GF-D8 (cell line): ENCODE measurements around the gene BPIFB3.
"Not testable (repeated sequence)": the region's sequence is repeated elsewhere in the genome, so short reads cannot be mapped to it uniquely, and the experiment has no call there.

ENCODE experiments used
- DNase-seq: peaks from one replicate; lab custom pipeline; 2025; lab: John Stamatoyannopoulos, UW

BPIFB3 gene

DNA sequence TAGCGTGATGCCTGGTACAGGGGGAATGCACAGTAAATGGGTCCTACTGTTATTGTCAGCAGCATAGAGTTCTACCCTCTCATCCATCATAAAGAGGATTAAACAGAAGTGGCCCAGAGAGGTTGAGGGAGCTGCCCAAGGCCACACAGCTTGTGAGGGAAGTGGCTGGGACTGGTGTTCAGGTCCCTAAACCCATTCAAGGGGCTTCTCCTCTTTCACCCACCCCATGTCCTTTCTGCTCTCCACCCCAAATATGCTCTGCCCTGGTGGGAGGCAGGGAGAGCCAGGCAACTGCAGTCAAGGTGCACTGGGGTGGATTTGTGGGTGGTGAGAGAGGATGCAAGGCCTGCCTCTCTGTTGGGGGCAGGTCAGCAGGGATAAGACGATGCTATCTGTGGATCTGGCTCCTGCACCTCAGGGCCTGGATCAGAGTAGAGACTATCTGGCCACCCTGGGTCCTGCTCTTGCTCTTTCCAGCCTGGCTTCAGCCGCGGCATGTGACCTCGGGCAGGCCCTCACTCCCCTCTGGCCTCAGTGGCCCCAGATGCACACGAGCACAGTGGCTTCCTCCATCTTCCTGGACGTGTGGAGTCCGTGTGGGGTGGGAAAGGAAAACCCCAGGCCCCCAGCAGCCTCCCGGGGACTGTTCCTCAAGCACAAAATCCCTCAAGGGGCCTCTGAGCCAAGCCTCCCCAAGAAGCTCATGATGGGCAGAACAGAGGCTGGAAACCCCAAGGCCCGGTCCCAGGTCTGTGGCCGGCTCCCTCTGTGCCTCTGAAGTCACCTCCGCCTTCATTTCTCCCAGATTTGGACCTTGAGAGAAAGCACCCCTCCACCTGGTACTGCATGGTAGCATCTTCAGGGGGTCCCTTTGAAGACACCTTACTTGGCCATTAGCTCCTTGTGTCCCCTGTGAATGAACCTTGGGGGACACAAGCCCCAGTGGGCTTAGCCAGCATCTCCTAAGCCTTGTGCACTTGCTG, 25.6 kb upstream of the BPIFB3 start:
- no peak for DNase-seq

DNA sequence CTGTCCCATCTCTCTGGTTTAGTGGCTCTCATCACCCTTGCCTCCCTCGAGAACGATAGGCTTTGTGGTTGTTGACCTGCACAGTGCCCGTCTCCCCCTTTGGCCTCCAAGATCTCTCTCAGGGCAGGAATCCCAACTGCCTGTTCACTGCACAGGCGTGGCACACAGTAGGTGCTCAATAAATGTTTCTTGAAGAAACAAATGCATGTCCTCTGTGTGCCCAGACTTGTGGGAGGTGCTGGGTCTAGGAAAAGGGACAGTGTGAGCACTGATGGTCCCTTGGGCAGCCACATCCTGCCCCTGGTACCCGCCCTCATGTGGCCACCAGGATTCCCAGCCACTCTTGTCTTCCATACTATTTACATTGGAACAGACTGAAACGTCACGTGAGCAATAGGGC, 24.8 kb upstream of the BPIFB3 start:
- no peak for DNase-seq

DNA sequence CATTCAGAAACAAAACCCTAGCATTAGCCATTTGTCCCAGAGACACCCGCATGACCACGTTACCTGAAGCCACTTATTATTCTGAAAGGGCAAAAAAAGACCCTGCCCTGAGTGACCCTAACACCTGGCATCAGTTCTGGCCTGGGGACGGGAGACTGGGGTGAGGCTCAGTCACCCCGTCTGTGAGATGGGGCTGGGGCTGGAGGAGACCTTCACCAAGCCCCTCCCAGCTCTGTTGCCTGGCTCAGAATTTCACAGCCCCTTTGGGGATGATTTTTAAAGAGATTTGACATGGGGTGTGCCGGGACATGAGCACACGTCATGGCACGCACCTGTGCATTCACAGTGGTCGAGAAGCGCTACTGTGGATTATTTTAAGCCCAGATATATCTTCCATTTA, 23.6 kb upstream of the BPIFB3 start:
- DNase-seq, result no peak

DNA sequence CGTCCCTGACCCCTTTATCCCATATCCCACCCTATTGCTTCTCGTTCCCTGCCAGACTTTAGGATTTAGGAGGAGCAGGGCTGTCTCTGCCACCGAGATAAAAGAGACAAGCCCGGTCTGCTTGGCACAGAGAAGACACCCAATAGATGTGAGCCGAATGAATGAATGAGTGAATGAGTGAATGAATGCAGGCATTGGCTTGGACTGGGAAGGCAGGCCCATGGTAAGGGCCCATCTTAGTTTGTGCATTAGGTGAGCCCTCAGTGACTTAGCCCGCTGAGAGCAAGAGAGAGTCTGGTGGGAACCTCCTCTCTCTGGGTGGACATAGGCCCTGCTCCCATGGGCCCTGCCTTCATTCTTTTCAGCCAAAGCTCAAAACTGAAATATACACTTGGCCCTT, 23.1 kb upstream of the BPIFB3 start:
- no peak for DNase-seq

DNA sequence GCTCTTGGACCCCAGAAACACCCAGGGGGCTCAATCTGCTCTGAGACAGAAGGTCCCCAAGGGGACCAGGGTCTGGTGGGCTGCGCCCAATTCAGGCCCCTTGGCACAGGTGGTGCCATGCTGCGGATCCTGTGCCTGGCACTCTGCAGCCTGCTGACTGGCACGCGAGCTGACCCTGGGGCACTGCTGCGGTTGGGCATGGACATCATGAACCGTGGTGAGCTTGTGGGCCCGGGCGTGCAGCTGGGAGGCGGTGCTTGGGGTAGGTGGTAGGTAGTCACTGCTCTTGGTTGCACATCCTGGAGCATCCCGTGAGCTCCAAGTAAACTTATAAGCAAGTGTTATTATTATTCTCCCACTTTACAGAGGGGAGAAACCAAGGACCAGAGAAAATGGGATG, 22.2 kb upstream of the BPIFB3 start, which contains the start of gene BPIFB6:
Gene BPIFB6 (plus strand): TSS at position 118 of the 400 bp plus-strand sequence. CDS start 0 bp downstream, at position 118.
- no peak for DNase-seq

DNA sequence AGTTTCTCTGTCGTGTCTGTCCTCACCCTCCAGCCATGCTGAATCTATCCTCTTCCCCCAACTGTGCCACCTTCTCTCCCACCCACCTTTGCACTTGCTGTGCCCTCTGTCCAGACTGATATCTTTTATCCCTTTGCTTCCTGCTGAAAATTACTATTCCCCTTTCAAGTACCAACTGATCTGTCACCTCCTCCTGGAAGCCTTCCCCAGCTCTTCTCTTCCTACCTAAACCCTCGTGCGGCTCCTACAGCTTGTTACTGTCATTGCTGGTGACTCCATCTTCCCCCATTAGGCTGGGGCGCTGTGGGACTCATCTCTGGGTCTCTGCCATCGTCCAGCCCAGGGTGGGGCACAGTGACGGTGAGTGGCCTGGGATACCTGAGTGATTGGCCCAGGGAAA, 21.1 kb upstream of the BPIFB3 start:
- DNase-seq, result no peak

DNA sequence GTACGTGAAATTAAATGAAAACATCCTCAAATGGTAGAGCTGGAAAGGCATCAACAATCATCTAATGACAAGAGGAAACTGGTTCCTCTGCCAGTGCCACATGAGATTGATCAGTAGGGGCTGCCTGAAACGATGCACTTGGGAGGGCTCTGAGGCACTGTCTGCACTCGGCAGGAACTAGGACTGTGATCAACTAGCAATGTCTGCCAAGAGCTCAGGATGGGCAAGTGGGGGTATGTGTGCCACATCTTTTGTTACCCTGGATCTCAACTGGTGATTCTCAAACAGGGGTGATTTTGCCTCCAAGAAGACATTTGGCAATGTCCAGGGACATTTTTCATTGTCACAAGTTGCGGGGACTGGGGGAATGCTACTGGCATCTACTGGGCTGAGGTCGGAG, 20.3 kb upstream of the BPIFB3 start:
- no peak for DNase-seq

DNA sequence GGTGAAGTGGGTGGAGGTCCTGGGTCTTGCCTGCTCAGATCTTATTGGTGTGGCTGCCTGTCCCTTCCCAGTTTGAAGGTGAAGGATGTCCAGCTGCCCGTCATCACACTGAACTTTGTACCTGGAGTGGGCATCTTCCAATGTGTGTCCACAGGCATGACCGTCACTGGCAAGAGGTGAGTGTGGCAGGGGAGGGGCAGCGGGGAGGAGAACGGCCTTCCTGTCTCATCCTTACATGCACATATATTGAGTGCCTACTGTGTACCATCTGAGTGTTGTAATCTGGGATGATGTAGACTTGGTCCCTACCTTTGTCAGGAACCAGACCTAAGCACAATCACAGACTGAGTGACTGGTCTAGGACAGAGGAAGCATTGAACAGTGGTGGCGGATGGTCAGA, 19.6 kb upstream of the BPIFB3 start:
- DNase-seq, result no peak

DNA sequence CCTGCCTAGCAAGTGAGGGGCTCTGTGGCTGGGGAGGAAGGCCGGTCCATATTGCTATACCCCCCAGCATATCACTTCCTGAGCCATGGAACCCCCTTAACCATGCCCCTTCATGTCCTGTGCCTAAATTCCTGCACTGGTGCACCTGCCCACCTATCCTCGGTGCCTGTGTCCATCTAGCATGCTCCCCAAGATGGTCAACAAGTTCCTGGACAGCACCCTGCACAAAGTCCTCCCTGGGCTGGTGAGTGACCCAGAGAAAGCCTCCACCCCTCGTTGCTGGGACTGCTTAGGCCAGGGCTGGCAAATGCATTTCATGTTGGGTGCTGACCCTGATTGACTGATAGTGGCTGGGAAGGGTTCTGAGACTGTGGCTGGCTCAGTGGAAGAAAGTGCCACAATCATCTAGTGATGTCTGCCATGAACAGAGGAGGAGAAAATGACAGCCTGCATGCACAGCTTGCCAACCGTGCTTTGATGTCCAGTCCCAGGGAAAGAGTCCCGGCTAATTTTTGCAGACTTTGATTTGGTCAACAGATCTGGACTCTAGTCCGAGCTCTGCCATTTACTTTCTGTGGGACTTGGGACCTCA, 18.7 kb upstream of the BPIFB3 start:
- DNase-seq, result no peak

DNA sequence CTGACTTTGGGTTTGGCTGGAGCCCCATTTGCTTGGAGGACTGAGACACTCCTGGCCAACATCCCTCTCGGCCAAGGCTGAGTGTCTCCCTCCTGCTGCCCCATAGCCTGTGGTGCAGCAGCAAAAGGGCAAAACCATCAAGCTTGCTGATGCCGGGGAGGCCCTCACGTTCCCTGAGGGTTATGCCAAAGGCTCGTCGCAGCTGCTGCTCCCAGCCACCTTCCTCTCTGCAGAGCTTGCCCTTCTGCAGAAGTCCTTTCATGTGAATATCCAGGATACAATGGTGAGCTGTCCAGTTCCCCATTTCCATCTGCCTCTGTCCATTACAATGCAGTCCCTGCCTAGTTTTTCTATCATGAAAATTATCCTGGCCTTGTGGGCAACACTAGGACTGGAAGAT, 16.2 kb upstream of the BPIFB3 start:
- no peak for DNase-seq

DNA sequence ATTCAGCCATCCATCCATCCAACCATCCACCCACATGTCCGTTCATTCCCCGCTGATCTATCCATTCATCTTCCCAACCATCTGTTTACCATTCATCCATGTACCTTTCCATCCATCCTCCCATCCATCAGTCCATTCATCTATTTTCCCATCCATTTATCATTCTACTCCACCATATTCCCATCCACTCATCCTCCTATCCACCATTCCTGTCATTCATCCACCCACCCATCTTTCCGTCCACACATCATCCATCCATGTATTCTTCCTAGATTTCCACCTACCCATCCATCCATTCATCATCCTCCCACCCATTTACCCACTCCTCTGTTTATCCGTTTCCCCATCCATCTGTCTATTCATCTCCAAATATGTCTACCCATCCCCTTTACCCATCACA, 15.5 kb upstream of the BPIFB3 start:
- DNase-seq, result no peak

DNA sequence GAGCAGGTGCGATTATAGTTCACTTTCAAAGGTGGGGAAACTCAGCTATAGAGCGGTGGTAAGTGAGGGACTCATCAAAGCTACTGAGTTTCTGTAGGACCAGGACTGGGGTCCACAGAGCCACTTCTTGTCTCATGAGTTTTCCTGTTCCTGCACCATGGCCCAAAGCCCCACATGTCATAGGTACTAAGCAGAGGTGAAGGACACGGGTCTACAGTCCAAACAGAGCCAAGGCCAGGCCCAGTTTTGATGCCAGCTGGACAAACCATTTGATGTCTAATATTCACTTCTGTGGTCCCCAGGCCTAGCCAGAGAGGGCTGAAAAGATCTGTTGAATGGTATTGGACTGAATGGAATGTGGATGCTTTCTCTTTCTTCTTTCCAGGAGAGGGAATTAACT, 11.3 kb upstream of the BPIFB3 start:
- no peak for DNase-seq

DNA sequence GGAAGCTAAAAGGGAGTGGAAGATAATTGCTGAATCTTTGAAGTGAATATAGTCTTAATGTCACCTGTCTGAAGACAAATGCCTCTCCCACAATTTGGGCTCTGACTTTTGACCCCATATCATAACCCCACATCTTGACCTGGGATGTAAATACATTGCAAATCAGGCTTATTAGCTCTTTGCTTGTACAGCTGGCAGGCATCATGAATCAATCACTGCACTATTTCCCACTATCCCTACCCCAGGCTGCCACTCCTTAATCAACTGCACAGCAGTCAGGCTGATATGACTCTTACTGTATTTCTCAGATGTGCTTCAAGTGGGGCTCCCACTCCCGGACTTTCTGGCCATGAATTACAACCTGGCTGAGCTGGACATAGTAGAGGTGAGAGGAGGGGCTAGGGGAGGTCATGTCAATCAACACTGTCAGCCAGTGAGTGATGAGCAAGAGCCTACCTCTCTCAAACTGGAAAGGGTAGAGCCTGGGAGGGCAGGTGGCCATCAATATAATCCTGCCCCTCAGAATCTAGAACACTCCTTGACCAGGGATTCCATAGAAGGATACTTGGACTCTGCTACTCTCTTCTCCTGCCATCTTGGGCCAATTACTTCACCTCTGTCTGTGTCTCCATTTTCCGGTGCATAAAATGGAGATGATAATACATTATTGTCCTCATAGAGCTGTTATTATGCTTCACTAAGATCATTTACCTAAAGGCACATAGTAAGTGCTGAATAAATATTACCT, 10.5 kb upstream of the BPIFB3 start:
- DNase-seq, result no peak

DNA sequence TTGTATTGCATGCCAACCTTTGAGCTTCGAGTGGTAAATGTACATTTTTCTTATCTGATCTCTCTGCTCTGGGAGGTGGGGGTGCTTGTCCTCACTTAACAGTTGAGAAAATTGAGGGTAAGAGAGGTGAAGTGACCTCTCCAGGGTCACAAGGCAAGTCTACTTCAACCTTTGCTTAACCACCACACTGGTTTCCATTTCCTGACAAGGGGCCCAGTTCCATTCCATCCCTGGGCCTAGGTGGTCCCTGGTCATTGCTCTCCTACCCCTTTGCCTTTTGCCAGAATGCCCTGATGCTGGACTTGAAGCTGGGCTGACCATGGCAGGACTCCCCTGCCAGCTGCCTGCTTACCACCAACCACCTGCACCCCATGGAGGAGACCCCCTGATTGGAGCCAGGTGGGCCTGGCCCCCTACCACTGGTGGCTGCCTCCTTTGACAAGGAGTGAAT, 9.9 kb upstream of the BPIFB3 start:
- DNase-seq, result no peak

DNA sequence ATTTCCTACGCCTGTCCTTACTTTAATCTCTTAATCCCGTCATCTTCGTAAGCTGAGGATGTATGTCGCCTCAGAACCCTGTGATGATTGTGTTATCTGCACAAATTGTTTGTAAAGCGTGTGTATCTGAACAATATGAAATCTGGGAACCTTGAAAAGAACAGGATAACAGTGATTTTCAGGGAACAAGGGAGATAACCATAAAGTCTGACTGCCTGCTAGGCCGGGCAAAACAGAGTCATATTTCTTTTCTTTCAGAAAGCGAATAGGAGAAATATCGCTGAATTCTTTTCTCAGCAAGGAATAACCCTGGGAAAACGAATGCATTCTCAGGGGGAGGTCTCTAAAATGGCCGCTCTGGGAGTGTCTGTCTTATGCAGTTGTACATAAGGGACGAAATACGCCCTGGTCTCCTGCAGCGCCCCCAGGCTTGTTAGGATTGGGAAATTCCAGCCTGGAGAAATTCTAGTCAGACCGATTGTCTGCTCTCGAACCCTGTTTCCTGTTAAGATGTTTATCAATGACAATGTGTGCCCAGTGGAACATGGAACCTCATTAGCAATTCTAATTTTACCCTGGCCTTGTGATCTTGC, 8.5 kb upstream of the BPIFB3 start:
- DNase-seq, result not testable (repeated sequence)

DNA sequence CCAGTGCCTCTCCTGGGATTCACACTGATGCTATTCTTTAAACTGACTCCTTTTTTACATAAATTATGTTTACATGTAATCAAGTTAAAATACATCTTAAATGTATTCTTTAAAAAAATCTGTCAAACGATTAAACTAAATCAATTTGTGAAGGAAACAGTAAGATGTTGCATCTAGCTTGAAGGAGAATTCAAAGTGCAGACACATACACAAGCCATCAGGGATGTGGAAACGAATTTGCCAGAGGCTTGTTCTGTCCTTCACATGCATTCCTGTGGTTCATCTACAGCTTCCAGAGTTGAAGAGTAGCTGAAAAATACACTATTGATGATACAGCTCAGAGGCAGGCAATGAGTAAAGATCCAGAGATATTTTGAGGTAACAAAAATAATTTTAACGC, 7.3 kb upstream of the BPIFB3 start:
- DNase-seq, result no peak

DNA sequence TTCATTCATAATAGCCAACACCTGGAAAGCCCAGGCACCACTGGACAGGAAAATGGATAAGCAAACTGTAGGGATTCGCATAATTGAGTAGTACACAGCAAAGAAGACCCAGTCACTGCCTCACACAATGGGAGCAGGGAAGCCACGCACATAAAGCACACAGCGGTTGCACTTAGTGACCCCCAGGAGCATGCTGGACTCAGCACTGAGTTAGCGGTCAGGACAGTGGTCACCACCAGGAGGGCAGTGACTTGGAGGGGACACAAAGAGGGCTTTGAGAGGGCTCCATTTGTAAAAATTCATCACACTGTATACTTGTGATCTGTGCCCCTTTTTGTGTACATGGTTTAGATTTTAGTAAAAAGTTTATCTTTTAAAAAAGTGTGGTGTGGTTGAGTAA, 2.4 kb upstream of the BPIFB3 start:
- no peak for DNase-seq

DNA sequence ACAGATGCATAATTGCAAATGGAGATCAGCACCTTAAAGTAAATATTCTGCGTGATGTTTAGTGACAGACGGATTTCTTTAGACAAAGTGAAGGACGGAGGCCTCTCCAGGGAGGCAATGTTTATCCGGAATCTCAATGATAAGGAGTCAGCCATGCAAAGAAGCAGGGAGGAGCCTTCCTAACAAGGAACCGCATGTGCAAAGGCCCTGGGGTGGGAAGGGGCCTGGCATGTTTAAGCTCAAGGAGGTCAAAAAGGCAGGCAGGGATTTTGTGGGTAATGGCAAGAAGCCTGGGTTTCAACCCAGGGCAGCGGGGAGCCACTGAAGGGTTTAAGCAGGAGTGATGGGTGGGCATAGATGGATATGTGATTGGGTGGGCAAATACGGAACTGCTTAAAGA, 678 bp downstream of the BPIFB3 start:
- no peak for DNase-seq

DNA sequence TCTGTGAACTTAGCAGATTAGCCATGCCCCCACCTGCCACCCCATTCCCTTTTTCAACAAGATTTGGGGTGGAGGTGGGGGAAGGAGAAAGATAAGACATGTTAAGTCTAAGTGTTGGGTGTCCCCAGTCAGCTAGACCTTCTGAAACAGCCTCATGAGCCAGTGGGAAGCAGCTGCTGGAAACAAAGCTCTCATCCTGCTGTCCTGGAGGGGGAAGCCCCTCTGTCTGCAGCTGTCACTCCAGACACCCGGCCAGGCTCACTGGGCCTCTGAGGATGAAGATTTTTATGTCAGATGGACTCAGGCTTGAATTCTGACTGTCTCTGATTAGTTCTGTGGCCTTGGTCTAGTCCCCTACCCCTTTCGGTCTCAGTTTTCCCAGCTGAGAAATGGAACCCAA, 1.1 kb downstream of the BPIFB3 start:
- no peak for DNase-seq

DNA sequence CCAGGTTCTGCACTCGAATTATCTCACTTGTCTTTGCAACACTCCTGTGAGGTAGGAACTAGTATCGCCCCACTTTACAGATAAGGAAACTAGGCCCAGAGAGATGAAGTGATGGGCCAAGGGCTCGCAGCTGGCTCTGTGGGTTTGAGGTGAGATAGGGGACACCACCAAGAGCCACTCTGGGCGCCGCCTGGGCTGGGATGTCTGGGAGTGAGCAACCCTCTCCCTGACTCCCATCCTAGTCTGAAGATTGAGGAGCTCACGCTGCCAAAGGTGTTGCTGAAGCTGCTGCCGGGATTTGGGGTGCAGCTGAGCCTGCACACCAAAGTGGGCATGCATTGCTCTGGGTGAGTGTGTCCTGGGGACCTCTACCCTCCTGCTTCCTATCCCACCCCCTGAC, 5.4 kb downstream of the BPIFB3 start:
- DNase-seq, result no peak

DNA sequence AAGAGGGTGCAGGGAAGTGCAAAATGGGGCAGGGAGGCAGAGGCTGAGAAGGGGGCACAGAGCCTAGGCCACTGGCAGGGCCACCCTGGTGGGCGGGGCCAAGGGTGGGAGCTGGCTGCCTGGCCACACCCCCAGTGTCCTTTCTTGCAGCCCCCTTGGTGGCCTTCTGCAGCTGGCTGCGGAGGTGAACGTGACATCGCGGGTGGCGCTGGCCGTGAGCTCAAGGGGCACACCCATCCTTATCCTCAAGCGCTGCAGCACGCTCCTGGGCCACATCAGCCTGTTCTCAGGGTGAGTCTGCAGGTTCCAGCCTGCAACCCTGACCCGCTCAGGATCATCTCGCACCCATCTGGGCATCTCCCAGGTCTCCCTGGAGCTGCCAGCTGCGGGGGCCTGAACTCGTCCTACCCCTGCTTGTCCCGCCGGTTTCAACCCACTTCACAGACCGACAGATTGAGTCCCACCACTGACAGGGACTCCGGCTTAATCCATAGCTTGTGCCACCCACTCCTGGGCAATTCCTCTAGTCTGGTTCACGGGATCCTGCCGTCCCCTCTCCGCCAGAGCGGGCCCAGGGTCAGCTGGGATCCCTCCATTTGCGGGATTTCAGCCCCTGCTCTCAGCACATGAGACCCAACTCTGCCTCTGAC, 6.2 kb downstream of the BPIFB3 start:
- DNase-seq, result no peak

DNA sequence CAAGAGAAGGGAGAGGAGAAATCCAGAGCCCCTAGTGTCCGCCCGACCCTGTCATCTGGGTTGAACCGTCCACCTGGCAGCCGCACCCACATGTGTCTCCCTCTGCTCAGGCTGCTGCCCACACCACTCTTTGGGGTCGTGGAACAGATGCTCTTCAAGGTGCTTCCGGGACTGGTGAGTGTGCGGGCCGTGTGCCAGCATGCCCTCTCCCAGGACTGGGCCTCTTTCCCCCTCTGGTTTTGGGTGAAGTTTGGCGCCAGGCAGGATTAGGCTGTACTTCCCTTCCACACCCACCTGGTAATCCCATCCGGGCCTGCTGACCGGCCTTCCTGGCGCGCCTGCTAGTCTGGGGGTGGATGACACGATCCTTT, 7.9 kb downstream of the BPIFB3 start:
- DNase-seq, result no peak
